ENCODE results near the gene NAA80. TPM values are rescaled to one million over a fixed set of nuclear protein-coding genes. Genes with fewer than 3 reads are reported as not detected.

The NAA80 gene
- total RNA-seq, 1 experiment from 2014 or later = 8.7 TPM

DNA sequence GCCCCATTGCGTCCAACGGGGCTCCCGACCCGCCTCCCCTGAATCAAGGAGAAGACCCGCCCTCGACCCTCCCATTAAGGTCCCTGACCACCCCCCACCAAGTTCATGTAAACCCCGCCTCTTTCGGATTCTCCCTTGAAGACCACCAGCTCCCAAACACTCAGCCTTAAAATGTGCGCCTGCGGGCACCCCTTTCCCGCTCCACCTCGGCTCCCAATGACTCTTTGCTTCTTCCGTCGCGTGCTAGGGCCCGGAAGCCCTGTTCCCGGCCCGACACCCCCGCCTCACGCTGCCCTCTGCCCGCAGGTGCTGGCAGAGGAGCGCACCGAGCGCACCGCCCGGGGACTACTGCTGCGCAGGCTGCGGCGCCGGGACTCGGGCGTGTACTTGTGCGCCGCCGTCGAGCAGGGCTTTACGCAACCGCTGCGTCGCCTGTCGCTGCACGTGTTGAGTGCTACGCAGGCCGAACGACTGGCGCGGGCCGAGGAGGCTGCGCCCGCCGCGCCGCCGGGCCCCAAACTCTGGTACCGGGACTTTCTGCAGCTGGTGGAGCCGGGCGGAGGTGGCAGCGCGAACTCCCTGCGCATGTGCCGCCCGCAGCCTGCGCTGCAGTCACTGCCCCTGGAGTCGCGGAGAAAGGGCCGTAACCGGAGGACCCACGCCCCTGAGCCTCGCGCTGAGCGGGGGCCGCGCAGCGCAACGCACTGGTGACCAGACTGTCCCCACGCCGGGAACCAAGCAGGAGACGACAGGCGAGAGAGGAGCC, 23.0 kb downstream of the NAA80 start:
- Histone ChIP-seq H3K27ac (ENCODE audit: low read length) (no peak overlapping the region), H2AFZ (ENCODE audit: low read length) (no peak overlapping the region), H3K4me3 (ENCODE audit: low read length) (no peak overlapping the region), H3K4me2 (ENCODE audit: low read length) (no peak overlapping the region), H4K20me1 (ENCODE audit: low read length) (no peaks in the 10 kb centered on the region), H3K36me3 (ENCODE audit: low read depth, low read length) (no peaks in the 10 kb centered on the region), H3K27me3 (ENCODE audit: low read length) (no peaks in the 10 kb centered on the region), H3K4me1 (ENCODE audit: insufficient read depth, low read length) (peaks cover 8% of the 10 kb centered on the region; the same call in 1 of the 2 replicates), H3K9ac (ENCODE audit: low read length) (no peak overlapping the region), H3F3A (ENCODE audit: low read length, unreplicated experiment) (no peaks in the 10 kb centered on the region), H3K9me2 (replicated peaks; ENCODE audit: low read length) (no peaks in the 10 kb centered on the region), H3K79me2 (ENCODE audit: low read length) (no peaks in the 10 kb centered on the region), H3K9me3 (ENCODE audit: low read length) (no peaks in the 10 kb centered on the region)
- ATAC-seq (no peak), DNase-seq (no peak)
- intact Hi-C loops (cut with micrococcal nuclease) = no loop called here
- ChIA-PET POLR2A (ENCODE audit: unreplicated experiment) (interaction anchor here (0.6 kb wide), 1 partner anchor 97 kb away, joined by 10 read pairs; no protein-coding TSS in a partner anchor), CTCF (no interaction called here)
- no peak for TF ChIP-seq EZH2phosphoT487 (IDR thresholded peaks at IDR 0.05; ENCODE audit: borderline replicate concordance, low read length)
- TF ChIP-seq CTCF (conservative IDR thresholded peaks at IDR 0.05; ENCODE audit: low read depth, low read length) = no peak
- TF ChIP-seq EZH2 (IDR thresholded peaks at IDR 0.05; ENCODE audit: low read length, unreplicated experiment) = no peak
- BruUV-seq (replicated peaks) = no TSS peak

- ChIA-PET CTCF (interaction anchor here (0.6 to 1.0 kb wide), 2 partner anchors 9 to 22 kb away, joined by 3 to 5 read pairs; no protein-coding TSS in a partner anchor), POLR2A (ENCODE audit: unreplicated experiment) (no interaction called here)
- Histone ChIP-seq H4K20me1 (ENCODE audit: low read length) (no peaks in the 10 kb centered on the region), H3K27ac (ENCODE audit: low read length) (no peak overlapping the region), H3F3A (ENCODE audit: low read length, unreplicated experiment) (no peaks in the 10 kb centered on the region), H3K9me2 (replicated peaks; ENCODE audit: low read length) (no peaks in the 10 kb centered on the region), H3K9me3 (ENCODE audit: low read length) (no peaks in the 10 kb centered on the region), H3K36me3 (ENCODE audit: low read depth, low read length) (no peaks in the 10 kb centered on the region), H3K27me3 (ENCODE audit: low read length) (no peaks in the 10 kb centered on the region), H3K9ac (ENCODE audit: low read length) (no peak overlapping the region), H3K4me3 (ENCODE audit: low read length) (no peak overlapping the region), H3K4me1 (ENCODE audit: insufficient read depth, low read length) (peaks cover 16% of the 10 kb centered on the region), H3K4me2 (ENCODE audit: low read length) (no peak overlapping the region), H3K79me2 (ENCODE audit: low read length) (0 out of 2 replicates have a peak, but pooled peaks cover 3% of the 10 kb centered on the region), H2AFZ (ENCODE audit: low read length) (no peak overlapping the region)
- TF ChIP-seq CTCF (conservative IDR thresholded peaks at IDR 0.05; ENCODE audit: low read depth, low read length) (no peak), EZH2phosphoT487 (IDR thresholded peaks at IDR 0.05; ENCODE audit: borderline replicate concordance, low read length) (no peak), EZH2 (IDR thresholded peaks at IDR 0.05; ENCODE audit: low read length, unreplicated experiment) (no peak)
- no TSS peak for BruUV-seq (replicated peaks)
- intact Hi-C loops (cut with micrococcal nuclease) = no loop called here
- ATAC-seq (no peak), DNase-seq (no peak)
Measured at GRCh38 chr3:50275141-50275995, 23.8 kb downstream of the NAA80 start.

All from PC-3 (cell line).